Measurements from ENCODE around the gene KANTR. TPM values are rescaled to one million over a fixed set of nuclear protein-coding genes. Genes with fewer than 3 reads are reported as not detected.

Gene KANTR
- total RNA-seq, 3 donors from 2014 or later = 16.8 to 30.7 (median 29.8) TPM

- peaks cover 0 to 7% of the 10 kb centered on the region in 2 donors for H3K9me3 ChIP-seq
- TF ChIP-seq CTCF (IDR thresholded peaks at IDR 0.05) (no peak), POLR2AphosphoS5 (IDR thresholded peaks at IDR 0.05) (no peak), POLR2A (IDR thresholded peaks at IDR 0.05) (no peak)
- no peak overlapping the region for H3K4me3 ChIP-seq
- DNase-seq (ENCODE audit: low spot score in 2 of 2) = no peak
- intact Hi-C loops (cut with DNase I; ENCODE audit: low total_unique reads) = no loop called here
- H3K27me3 ChIP-seq = no peaks in the 10 kb centered on the region
- H3K27ac ChIP-seq = no peak overlapping the region
- H3K36me3 ChIP-seq = no peaks in the 10 kb centered on the region
- no peaks in the 10 kb centered on the region for H3K4me1 ChIP-seq
These were observed 77.4 kb downstream of the KANTR start for GRCh38 chrX:53171356-53171755.

Other genes with a start within 250 kb of the KANTR start
- not detected for gene XAGE3, start 226.1 kb upstream of the KANTR start, total RNA-seq
- gene FAM156B, start 196.8 kb upstream of the KANTR start, total RNA-seq = 10 to 100 TPM; 25.5 to 41.3 (median 26.2) TPM
- 10 to 100 TPM in 2 of 3 donors, 1 to 10 TPM in 1; 9.5 to 21.6 (median 19.9) TPM for gene FAM156A, start 135.6 kb upstream of the KANTR start, total RNA-seq
- 1 to 10 TPM in 2 of 3 donors, under 1 TPM in 1; 0.96 to 2.3 (median 1.6) TPM for gene GPR173, start 45.4 kb upstream of the KANTR start, total RNA-seq
- 10 to 100 TPM; 63.4 to 82.7 (median 76.4) TPM for gene TSPYL2, start 11.8 kb upstream of the KANTR start, total RNA-seq
- 100 to 1,000 TPM in 2 of 3 donors, 10 to 100 TPM in 1; 63.5 to 136 (median 123) TPM for gene KDM5C, start 131.1 kb downstream of the KANTR start, total RNA-seq
- 10 to 100 TPM; 16.7 to 18.7 (median 18.3) TPM for gene IQSEC2, start 187.4 kb downstream of the KANTR start, total RNA-seq